Lung (tissue), 12 donors: ENCODE data around the gene ATL2. TPM values are rescaled to one million over a fixed set of nuclear protein-coding genes. Genes with fewer than 3 reads are reported as not detected.

Source experiments
- ATAC-seq: fragments of 200-7000 bp; cut with Tn5 transposase; one replicate; pipeline ENCODE4 v1.9.1; 2020; ENCODE audit warnings: moderate number of reproducible peaks; ENCODE audit not compliant: insufficient read depth, low FRiP score
- DNase-seq, 3 donors: peaks; one replicate each; pipeline ENCODE4 v3.0.0-alpha.2; 2013 to 2017
- H3K27ac ChIP-seq, 2 donors: one replicate each; pipeline ENCODE4 v1.5.1; 2013; ENCODE audit warnings: mild to moderate bottlenecking in 2 of 2, moderate library complexity in 2 of 2, control low read depth in 1 of 2, inconsistent platforms in 1 of 2, low read depth in 1 of 2, low read length in 1 of 2
- H3K27me3 ChIP-seq, 3 donors: one replicate each; pipeline ENCODE4 v1.5.1; 2013; ENCODE audit warnings: low read length in 2 of 3; ENCODE audit not compliant: control insufficient read depth in 3 of 3, insufficient read depth in 3 of 3
- H3K36me3 ChIP-seq, 4 donors: one replicate each; pipeline ENCODE4 v1.5.1; 2013; ENCODE audit warnings: low read length in 4 of 4, mild to moderate bottlenecking in 1 of 4, moderate library complexity in 1 of 4; ENCODE audit not compliant: control insufficient read depth in 4 of 4, insufficient read depth in 4 of 4
- H3K4me1 ChIP-seq, 5 donors: one replicate each; pipeline ENCODE4 v1.5.1; 2013; ENCODE audit warnings: low read length in 5 of 5, mild to moderate bottlenecking in 2 of 5, moderate library complexity in 1 of 5; ENCODE audit not compliant: control insufficient read depth in 5 of 5, insufficient read depth in 5 of 5
- H3K4me3 ChIP-seq: one replicate; pipeline ENCODE4 v1.5.1; 2013; ENCODE audit warnings: mild to moderate bottlenecking, control low read depth, moderate library complexity
- H3K9ac ChIP-seq, 2 donors: one replicate each; pipeline ENCODE4 v1.5.1; 2013; ENCODE audit warnings: low read length in 2 of 2, control low read depth in 1 of 2; ENCODE audit not compliant: insufficient read depth in 1 of 2
- H3K9me3 ChIP-seq, 4 donors: one replicate each; pipeline ENCODE4 v1.5.1; 2013; ENCODE audit warnings: low read length in 3 of 4, mild to moderate bottlenecking in 1 of 4, moderate library complexity in 1 of 4; ENCODE audit not compliant: control insufficient read depth in 4 of 4, insufficient read depth in 3 of 4
- CTCF ChIP-seq: IDR thresholded peaks from 2 replicates; pipeline ENCODE4 v1.5.1; 2012; ENCODE audit warnings: mild to moderate bottlenecking; ENCODE audit errors: control extremely low read depth, extremely low read depth
- WGBS, 2 donors: extraction: QIAGEN DNeasy Blood & Tissue Kit; methylation state at CpG; one replicate each; pipeline ENCODE4 v1.1.7; 2013; 5-methylcytosine and 5-hydroxymethylcytosine counted together
- polyA plus RNA-seq, 2 donors: library from polyadenylated mRNA; stranded (reverse); fragments of 200-250 nt; gene quantifications; one replicate each; pipeline ENCODE4 v1.2.1, GENCODE V29; 2013
- total RNA-seq, 2 donors: library from RNA; depleted of rRNA in 1 of 2; stranded (reverse); fragments of >200 nt in 1 of 2; gene quantifications; one replicate each; pipeline ENCODE4 v1.2.1, GENCODE V29; 2014 to 2021
- donor health status: control.
- donor health status: control.
- donor health status: Bipolar disorder and iron deficiency.
- donor health status: healthy.
- donor health status: DM: yes; HTN: yes; CAD: no.

ATL2 gene
- total and polyA plus RNA-seq, 4 donors, result 23.4 to 171 (median 40.2) TPM

- TF ChIP-seq CTCF, result no peak
- no peak overlapping the region for H3K27ac ChIP-seq
- ATAC-seq (no peak), DNase-seq (no peak)
- H3K36me3 ChIP-seq, result peaks cover 3 to 11% (median 6%) of the 10 kb centered on the region in 4 donors
- no peak overlapping the region for H3K4me3 ChIP-seq
- peaks cover 0 to 3% (median 0%) of the 10 kb centered on the region in 5 donors for H3K4me1 ChIP-seq
- 95 to 96% methylated on average over 5 of the region's 5 CpGs for WGBS, 2 donors
- H3K9me3 ChIP-seq, result no peaks in the 10 kb centered on the region
- H3K9ac ChIP-seq, result no peak overlapping the region
- no peaks in the 10 kb centered on the region for H3K27me3 ChIP-seq
These were observed 31.6 kb downstream of the ATL2 start for GRCh38 chr2:38345323-38346038.

- Histone ChIP-seq H3K4me3 (no peak overlapping the region), H3K9me3 (no peaks in the 10 kb centered on the region), H3K36me3 (peaks cover 3 to 14% (median 7%) of the 10 kb centered on the region in 4 donors), H3K27ac (no peak overlapping the region), H3K27me3 (no peaks in the 10 kb centered on the region), H3K9ac (no peak overlapping the region), H3K4me1 (peaks cover 0 to 3% (median 0%) of the 10 kb centered on the region in 5 donors)
- ATAC-seq (no peak), DNase-seq (no peak)
- TF ChIP-seq CTCF, result no peak
- WGBS, 2 donors, result 92 to 95% methylated on average over 3 of the region's 3 CpGs
These were observed 32.3 kb downstream of the ATL2 start for GRCh38 chr2:38344813-38345212.

- H3K36me3 ChIP-seq, result peaks cover 6 to 17% (median 10%) of the 10 kb centered on the region in 4 donors
- no peak for ATAC-seq
- WGBS, 2 donors, result 97 to 98% methylated on average over 3 of the region's 3 CpGs
These were observed 33.9 kb downstream of the ATL2 start for GRCh38 chr2:38343212-38343611.

More at GRCh38 chr2:38343212-38343611, 33.9 kb downstream of the ATL2 start:
- H3K9ac ChIP-seq, result no peak overlapping the region
- peaks cover 0 to 3% (median 0%) of the 10 kb centered on the region in 5 donors for H3K4me1 ChIP-seq
- H3K4me3 ChIP-seq, result no peak overlapping the region
- H3K27ac ChIP-seq, result no peak overlapping the region
- H3K9me3 ChIP-seq, result no peaks in the 10 kb centered on the region
- no peak for DNase-seq
- no peaks in the 10 kb centered on the region for H3K27me3 ChIP-seq
- TF ChIP-seq CTCF, result no peak
